Panc1 (cell line): ENCODE data around the gene SMIM7. TPM values are rescaled to one million over a fixed set of nuclear protein-coding genes. Genes with fewer than 3 reads are reported as not detected.

Source experiments
- ATAC-seq: fragments of 200-7000 bp; cut with Tn5 transposase; 2 replicates; pipeline ENCODE4 v1.9.1; 2020; ENCODE audit warnings: mild to moderate bottlenecking, moderate library complexity
- BruUV-seq: library from RNA; stranded (reverse); fragments of 400-500 nt; replicated peaks from 2 replicates; lab custom pipeline; 2021; lab: Mats Ljungman, UMichigan
- CTCF ChIA-PET: fragments of 300-600 bp; sonication (Branson Sonifier 250); formaldehyde crosslinking; loops from one replicate; lab custom pipeline; 2022; ENCODE audit warnings: antibody characterized with exemption; lab: Charles Lee
- POLR2A ChIA-PET: fragments of 300-600 bp; sonication (Branson Sonifier 250); formaldehyde crosslinking; loops from one replicate; lab custom pipeline; 2022; ENCODE audit warnings: antibody characterized with exemption; lab: Charles Lee
- DNase-seq: peaks from one replicate; pipeline ENCODE4 v3.0.0-alpha.2; 2010; ENCODE audit warnings: low read depth, low spot score
- H3K27ac ChIP-seq: 2 replicates; pipeline ENCODE4 v1.5.1; 2011; ENCODE audit warnings: mild to moderate bottlenecking, low read length, inconsistent platforms
- H3K27me3 ChIP-seq: fragments of 200-500 bp; sonication (Bioruptor generic); 2 replicates; pipeline ENCODE4 v1.6.0; 2014; ENCODE audit warnings: low read length, inconsistent platforms; ENCODE audit not compliant: control insufficient read depth, insufficient read depth
- H3K36me3 ChIP-seq: fragments of 200-500 bp; sonication (Bioruptor generic); 2 replicates; pipeline ENCODE4 v1.5.1; 2014; ENCODE audit warnings: inconsistent platforms, mild to moderate bottlenecking, low read length, moderate library complexity; ENCODE audit not compliant: control insufficient read depth, insufficient read depth
- H3K4me1 ChIP-seq: 2 replicates; pipeline ENCODE4 v1.5.1; 2011; ENCODE audit warnings: inconsistent platforms, mild to moderate bottlenecking, low read length, moderate library complexity; ENCODE audit not compliant: control insufficient read depth, insufficient read depth
- H3K4me3 ChIP-seq, 2 experiments: 2 replicates each; pipeline ENCODE4 v1.5.1; 2011 to 2012; ENCODE audit warnings: low read depth in 2 of 2, low read length in 2 of 2, mild to moderate bottlenecking in 2 of 2, inconsistent platforms in 1 of 2, moderate library complexity in 1 of 2
- H3K9me3 ChIP-seq: fragments of 200-500 bp; sonication (Bioruptor generic); 2 replicates; pipeline ENCODE4 v1.5.1; 2014; ENCODE audit warnings: low read depth, mild to moderate bottlenecking, inconsistent platforms, low read length, moderate library complexity; ENCODE audit not compliant: control insufficient read depth, insufficient read depth
- CTCF ChIP-seq: fragments of 450-650 bp; IDR thresholded peaks from 2 replicates; pipeline ENCODE4 v1.5.1; 2017; ENCODE audit warnings: mild to moderate bottlenecking
- POLR2AphosphoS5 ChIP-seq: IDR thresholded peaks from 2 replicates; pipeline ENCODE4 v1.6.1; 2012; ENCODE audit warnings: mild to moderate bottlenecking, low read depth, low read length, moderate library complexity
- REST ChIP-seq, 2 experiments: IDR thresholded peaks; 2 replicates each; pipeline ENCODE4 v1.6.1; 2011 to 2012; ENCODE audit warnings: low read depth in 2 of 2, control low read depth in 1 of 2, low read length in 1 of 2, mild to moderate bottlenecking in 1 of 2, moderate library complexity in 1 of 2; ENCODE audit not compliant: insufficient read depth in 1 of 2
- SIN3A ChIP-seq: IDR thresholded peaks from 2 replicates; pipeline ENCODE4 v1.6.1; 2012; ENCODE audit warnings: low read depth, mild to moderate bottlenecking, low read length, moderate library complexity, borderline replicate concordance; ENCODE audit not compliant: insufficient read depth
- TCF7L2 ChIP-seq: IDR thresholded peaks from 2 replicates; pipeline ENCODE4 v1.6.1; 2011; ENCODE audit warnings: mild to moderate bottlenecking, low read depth, low read length, inconsistent platforms
- in situ Hi-C: cut with HindIII; loops from 2 replicates; pipeline ENCODE4 v1.10.0; 2016; ENCODE audit warnings: low sequenced_read_pairs, low pct_unique_long_range_greater_than_20kb
- intact Hi-C: fragments of 100-400 bp; cut with micrococcal nuclease; formaldehyde crosslinking; loops from one replicate; pipeline ENCODE4 v1.10.0; 2022; ENCODE audit not compliant: unreplicated experiment
- total RNA-seq: library from RNA; stranded (reverse); gene quantifications from one replicate; pipeline ENCODE4 v1.2.1, GENCODE V29; 2021; ENCODE audit not compliant: unreplicated experiment

SMIM7 gene
- total RNA-seq, 1 experiment from 2014 or later: 70.7 TPM

- intact Hi-C loops: no loop called here
- CTCF ChIA-PET: no interaction called here
Measured at GRCh38 chr19:16654627-16655026, 5.3 kb downstream of the SMIM7 start.

GRCh38 chr19:16654140-16654539, 5.8 kb downstream of the SMIM7 start:
- no peaks in the 10 kb centered on the region for H3K4me1 ChIP-seq
- intact Hi-C loops (no loop called here), in situ Hi-C loops (no loop called here)
- ATAC-seq: peak; percentile 66
- DNase-seq: no peak
- H3K9me3 ChIP-seq: no peaks in the 10 kb centered on the region
- no peak overlapping the region for H3K4me3 ChIP-seq
- H3K27me3 ChIP-seq: no peaks in the 10 kb centered on the region
- H3K36me3 ChIP-seq: peaks cover 6% of the 10 kb centered on the region
- ChIA-PET POLR2A (no interaction called here), CTCF (no interaction called here)
- BruUV-seq: no TSS peak
- H3K27ac ChIP-seq: no peak overlapping the region
- no peak for TF ChIP-seq POLR2AphosphoS5
- TF ChIP-seq TCF7L2: no peak
- TF ChIP-seq REST (IDR thresholded peaks at IDR 0.05; ENCODE audit: insufficient read depth in 1 of 2, low read depth in 2 of 2, low read length in 1 of 2): no peak

More at GRCh38 chr19:16654627-16655026, 5.3 kb downstream of the SMIM7 start:
- Histone ChIP-seq H3K36me3 (peaks cover 9% of the 10 kb centered on the region), H3K9me3 (no peaks in the 10 kb centered on the region), H3K27ac (no peak overlapping the region), H3K4me3 (no peak overlapping the region), H3K4me1 (no peaks in the 10 kb centered on the region), H3K27me3 (no peaks in the 10 kb centered on the region)
- DNase-seq (no peak), ATAC-seq (no peak)
- in situ Hi-C loops: no loop called here
- POLR2A ChIA-PET: no interaction called here
- no TSS peak for BruUV-seq
- no peak for TF ChIP-seq POLR2AphosphoS5
- no peak for TF ChIP-seq TCF7L2
- TF ChIP-seq SIN3A: no peak
- no peak for TF ChIP-seq CTCF
- no peak for TF ChIP-seq REST (IDR thresholded peaks at IDR 0.05; ENCODE audit: insufficient read depth in 1 of 2, low read depth in 2 of 2, low read length in 1 of 2)
